GM19035 (cell line): Measurements from ENCODE around the gene BNIP5.

Source experiments
- ATAC-seq: cut with Tn5 transposase; IDR thresholded peaks from one replicate; pipeline ENCODE4 v1.9.1; 2021; ENCODE audit not compliant: unreplicated experiment

BNIP5 gene

DNA sequence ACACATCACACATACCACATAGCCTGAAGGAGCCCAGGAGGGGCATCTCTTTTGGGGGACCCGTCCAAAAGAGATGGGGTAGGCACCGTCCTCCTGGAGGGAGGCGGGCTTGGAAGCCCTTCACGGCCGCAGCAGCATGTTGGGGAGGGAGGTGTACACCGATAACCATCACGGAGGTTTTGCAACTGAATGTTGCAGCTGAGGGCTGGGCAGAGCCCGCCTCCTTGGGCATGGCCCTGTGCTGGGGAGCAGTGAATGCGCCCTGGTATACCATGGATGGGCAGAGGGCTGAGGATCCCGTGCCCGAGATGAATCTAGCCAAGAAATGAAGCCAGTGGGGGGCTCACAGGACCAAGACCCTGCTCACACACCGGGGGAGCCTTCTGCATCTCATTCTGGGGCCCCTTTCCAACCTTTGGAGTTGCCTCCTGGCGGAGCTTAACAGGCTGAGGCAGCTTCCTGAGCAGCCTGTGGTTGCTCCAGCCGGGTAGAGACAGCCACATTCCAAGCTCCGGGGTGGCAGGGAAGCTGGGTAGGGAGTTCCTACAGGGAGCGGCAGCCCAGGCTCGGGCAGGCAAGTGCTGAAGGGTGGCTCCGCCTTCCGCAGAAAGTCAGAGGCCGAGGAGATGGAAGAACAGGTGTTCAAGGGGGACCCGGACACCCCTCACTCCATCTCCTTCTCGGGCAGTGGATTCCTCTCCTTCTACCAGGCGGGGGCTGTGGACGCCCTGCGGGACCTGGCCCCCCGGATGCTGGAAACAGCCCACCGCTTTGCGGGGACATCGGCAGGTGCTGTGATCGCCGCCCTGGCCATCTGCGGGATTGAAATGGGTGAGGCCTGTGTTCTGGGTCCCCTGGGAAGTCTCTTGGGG, 66.6 kb downstream of the BNIP5 start, which contains the start of gene PNPLA1:
Gene PNPLA1, plus strand, starts transcription at position 227 of the 872 bp plus-strand sequence. Its CDS starts 400 bp downstream, at position 627.
- ATAC-seq = no peak

- no peak for ATAC-seq
Observed at GRCh38 chr6:36268478-36269275, 68.0 kb downstream of the BNIP5 start.

GRCh38 chr6:36267731-36268477, 68.8 kb downstream of the BNIP5 start:
- no peak for ATAC-seq

GRCh38 chr6:36266913-36267644, 69.6 kb downstream of the BNIP5 start:
- no peak for ATAC-seq
